LHCN-M2 (cell line): ENCODE measurements around the gene CYP2W1. TPM values are rescaled to one million over a fixed set of nuclear protein-coding genes. Genes with fewer than 3 reads are reported as not detected.
A peak's percentile ranks its signal among the peaks of the same experiment; 100 is the strongest.
"Not testable (repeated sequence)": the region's sequence is repeated elsewhere in the genome, so short reads cannot be mapped to it uniquely, and the experiment has no call there.

Experiments used
- DNase-seq: peaks from one replicate; pipeline ENCODE4 v3.0.0-alpha.2; 2012; ENCODE audit warnings: low read depth
- total RNA-seq: library from RNA; depleted of rRNA; stranded (reverse); fragments of >200 nt; gene quantifications from 2 replicates; pipeline ENCODE4 v1.2.3, GENCODE V29; 2014; rRNA removed

The CYP2W1 gene
- total RNA-seq, 1 experiment from 2014 or later, result not detected

DNA sequence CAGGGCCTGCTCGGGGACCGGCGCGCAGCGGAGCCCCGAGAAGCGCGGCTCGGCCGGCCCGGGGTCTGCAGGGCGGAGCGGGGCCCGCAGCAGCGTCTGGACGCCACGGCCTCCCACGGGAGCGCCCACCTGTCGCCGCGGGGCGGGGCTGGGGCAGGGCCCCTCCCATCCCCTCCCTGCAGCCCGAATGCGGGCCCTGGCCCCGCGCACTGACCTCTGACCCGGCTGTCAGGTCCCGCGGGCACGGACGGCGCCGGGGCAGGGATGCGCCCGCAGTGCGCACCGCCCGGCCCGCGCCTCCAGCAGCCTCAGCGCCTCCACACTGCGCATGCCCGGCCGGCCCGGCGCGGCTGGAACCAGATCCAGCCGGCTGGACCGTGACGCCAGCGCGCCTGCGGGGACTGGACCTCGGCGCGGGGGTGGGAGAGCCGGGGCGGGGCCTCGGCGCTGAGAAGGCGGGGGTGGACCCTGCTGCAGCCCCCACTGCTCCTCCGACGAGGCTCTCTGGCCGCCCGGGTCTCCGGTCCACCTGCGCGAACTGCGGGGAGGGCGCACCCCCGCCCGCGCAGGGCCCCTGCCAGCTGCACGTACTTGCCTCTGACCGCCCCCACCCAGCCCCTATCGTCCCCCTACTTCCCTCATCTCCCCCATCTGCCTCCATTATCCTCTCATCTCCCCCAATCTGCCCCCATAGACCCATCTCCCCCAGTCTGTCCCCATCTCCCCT is 45.2 kb downstream of the CYP2W1 start:
- DNase-seq, result peak; percentile 90

DNA sequence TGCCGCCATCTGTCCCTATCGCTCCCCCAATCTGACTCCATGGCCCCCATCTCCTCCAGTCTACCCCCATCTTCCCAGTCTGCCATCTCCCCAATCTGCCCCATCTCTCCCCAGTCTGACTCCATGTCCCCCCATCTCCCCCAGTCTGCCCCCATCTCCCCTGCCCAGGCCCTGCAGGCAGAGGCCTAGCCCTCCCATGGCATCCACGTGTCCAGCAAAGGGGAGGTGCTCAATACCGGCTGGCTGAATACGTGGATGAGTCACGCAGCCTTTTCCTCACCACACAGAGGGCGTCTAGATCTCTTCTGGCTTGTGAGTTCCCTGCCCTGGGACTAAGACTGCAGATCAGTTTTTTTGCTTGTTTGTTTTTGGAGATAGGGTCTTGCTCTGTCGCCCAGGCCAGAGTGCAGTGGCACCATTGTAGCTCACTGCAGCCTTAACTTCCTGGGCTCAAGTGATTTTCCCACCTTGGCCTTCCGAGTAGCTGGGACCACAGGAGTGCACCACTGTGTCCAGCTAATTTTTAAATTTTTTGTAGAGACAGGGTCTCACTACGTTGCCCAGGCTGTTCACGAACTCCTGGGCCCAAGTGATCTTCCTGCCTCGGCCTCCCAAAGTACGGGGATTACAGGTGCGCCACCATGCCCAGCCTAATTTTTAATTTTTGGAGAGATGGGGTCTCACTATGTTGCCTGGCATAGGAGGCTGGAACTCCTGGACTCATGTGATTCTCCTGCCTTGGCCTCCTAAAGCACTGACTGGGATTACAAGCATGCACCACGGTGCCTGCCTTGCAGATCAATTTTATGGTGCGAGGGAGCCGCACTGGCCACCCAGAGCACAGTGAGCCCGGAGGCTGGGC is 46.0 kb downstream of the CYP2W1 start:
- peak; percentile 97 for DNase-seq

DNA sequence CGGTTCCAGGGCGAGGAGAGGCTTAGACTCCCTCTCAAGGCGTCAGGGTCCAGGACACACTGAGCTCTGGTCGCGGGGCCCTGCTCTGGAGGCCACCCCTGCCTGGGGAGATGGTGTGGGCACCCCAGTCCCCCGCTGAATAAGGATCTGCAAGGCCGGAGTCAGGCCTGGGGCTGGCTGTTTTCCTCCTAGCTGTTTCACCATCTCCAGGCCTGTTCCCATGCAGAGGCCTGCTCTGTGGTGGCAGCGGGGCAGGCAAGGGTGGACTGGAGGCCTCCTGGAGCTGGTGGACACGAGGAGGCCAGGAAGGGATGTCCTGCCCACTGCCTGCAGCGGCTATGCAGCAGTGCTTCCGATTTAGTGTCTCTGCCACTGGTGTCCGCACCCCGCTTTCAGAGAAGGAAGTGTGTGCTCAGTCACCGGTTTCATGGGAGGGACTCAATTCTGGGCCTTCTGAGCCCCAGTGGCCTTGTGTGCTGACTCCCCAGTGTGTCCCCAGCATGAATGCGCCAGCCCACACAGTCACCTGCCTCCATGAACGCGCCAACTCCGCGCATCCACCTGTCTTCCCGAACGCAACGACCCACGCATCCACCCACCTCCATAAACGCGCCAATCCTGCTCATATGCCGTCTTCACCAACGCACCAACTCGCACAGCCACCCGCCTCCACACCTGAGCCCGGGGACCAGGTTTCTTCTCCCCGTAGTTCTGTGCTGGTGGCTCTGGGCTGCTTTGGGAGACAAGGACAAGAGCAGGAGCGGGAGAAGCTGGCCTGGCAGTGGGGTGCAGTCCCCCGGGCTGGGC is 46.9 kb downstream of the CYP2W1 start:
- DNase-seq, result no peak

DNA sequence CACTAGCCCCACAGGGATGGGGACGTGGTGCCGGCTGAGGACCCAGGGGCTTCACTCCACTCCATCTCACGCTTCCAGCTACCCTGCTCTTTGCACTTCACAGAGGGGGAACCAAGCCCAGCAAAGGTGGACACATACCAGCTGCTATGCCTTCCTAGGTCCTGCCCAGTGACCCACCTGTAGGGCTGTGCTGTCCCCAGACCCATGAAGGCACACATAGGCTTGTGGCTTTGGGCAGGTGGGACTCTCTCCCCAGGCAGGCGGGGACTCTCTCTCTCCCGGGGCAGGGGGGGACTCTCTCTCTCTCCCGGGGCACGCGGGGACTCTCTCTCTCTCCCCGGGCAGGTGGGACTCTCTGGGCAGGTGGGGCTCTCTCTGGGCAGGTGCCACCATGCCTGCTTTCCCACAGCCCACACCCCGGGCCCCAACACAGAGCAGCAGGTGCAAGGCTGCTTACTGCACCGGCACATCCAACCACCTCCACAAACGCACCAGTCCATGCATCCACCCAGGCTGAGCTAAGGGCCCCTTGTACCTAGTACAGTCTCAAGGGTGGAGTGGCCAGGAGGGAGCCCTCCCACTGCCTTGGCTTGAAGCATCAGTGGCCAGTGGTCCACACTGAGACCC is 47.6 kb downstream of the CYP2W1 start:
- no peak for DNase-seq

DNA sequence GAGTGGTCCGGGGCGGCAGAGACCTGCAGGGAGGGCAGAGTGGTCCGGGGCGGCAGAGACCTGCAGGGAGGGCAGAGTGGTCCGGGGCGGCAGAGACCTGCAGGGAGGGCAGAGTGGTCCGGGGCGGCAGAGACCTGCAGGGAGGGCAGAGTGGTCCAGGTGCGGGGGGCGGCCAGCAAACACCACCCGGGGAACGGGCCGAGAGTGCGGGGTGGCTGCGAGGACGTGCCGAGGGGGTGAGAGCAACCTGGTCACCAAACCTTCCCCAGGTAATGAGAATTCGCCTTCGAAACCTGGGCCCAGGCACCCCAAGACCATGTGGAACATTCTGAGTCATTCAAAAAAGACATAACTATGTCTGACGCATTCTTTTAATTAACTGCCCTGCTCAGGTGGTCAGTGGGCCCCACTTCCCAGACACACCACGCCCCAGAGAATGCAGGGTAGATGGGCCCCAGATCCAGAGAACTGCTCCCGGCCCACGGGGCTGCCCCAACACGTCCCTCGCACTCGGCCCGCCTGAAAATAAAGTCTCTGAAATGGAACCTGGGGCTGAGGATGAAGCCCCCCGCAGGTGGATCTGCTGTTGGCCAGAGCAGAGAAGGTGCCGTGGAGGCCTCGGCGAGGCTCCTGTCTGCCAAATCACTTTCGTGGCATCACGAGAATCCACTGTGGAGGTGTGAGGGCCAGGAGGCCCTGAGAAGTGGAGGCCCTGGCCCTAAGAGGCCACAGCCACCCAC is 48.9 kb downstream of the CYP2W1 start:
- DNase-seq, result no peak

DNA sequence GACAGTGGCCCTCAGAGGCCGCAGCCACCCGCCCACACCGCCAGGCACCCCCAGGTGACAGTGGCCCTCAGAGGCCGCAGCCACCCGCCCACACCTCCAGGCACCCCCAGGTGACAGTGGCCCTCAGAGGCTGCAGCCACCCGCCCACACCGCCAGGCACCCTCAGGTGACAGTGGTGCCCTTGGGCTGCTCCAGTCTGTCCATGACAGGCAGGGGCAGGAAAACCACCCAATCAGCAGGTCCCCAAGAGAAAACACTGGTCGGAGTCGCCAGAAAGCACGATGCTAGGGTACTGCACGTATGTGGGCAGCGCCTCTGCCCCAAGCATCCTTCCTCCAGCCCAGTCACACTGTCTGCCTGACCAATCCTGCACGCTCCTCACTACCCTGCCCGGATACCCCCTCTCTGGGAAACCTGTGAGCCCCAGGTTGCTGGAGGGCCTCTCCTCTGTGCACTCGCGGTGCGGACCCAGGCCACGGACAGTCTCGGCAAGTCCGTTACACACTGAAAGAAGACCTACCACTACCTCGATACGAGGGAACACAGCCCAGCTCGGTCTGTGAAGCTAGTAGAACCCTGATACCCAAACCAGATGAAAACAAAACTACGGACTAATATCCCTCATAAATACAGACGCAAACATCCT is 49.7 kb downstream of the CYP2W1 start:
- DNase-seq, result no peak

DNA sequence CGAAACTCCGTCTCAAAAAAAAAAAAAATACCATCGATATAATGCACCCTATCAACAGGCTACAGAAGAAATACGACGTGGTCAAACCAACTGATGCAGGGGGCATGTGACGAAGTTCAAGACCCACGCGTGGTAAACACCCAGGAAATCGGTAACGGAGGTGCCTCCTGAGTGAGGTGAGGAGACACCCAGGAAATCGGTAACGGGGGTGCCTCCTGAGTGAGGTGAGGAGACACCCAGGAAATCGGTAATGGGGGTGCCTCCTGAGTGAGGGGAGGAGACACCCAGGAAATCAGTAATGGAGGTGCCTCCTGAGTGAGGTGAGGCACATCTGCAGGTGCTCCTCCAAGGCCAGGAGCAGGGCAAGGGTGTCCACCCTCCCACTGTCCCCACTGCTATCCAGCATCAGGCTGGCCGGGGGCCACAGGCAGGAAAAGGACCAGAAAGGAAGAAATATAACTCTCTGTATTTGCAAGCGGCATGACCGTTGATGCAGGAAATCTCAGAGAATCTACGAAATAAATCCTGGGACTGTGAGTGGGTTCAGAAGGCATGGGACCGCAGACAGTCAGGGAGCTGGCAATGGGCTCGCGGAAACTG is 50.7 kb downstream of the CYP2W1 start:
- no peak for DNase-seq

DNA sequence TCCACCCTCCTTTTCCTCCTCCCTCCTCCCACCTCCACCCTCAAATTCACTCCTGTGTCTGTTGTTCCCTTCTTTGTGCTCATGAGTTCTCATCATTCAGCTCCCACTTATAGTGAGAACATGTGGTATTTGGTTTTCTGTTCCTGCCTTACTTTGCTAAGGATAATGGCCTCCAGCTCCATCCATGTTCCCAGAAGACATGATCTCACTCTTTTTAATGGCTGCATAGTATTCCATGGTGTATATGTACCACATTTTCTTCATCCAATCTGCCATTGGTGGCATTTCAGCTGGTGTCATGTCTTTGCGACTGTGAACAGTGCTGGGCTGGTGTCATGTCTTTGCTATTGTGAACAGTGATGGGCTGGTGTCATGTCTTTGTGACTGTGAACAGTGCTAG is 51.8 kb downstream of the CYP2W1 start:
- DNase-seq, result not testable (repeated sequence)

DNA sequence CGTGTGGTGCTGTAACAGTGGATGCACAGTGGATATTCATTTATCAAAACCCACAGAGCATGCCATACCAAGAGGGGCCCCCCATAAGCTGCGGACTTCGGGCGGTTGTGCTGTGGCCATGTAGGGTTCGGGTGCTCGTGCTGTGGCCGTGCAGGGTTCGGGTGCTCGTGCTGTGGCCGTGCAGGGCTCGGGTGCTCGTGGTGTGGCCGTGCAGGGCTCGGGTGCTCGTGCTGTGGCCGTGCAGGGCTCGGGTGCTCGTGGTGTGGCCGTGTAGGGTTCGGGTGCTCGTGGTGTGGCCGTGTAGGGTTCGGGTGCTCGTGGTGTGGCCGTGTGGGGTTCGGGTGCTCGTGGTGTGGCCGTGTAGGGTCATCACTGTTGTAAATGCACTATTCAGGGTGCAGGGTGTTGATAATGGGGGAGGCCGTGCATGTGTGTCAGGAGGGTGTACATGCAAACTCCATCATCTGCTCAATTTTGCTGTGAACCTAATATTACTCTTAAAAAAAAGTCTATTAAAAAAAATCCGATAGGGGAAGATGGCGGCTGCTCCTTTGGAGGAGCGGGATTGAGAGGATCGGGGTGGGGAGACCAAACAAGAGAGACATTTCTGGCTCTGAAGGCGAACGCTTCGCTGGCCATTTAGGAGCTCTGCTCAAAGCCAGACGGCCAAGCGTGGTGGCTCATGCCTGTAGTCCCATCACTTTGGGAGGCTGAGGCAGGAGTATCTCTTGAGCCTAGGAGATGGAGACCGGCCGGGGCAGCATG is 53.4 kb downstream of the CYP2W1 start:
- not testable (repeated sequence) for DNase-seq

Other genes with a start within 250 kb of the CYP2W1 start
- 144 and 166 TPM in 2 replicates for gene SUN1, start 150.7 kb upstream of the CYP2W1 start, total RNA-seq
- 28.0 and 33.7 TPM in 2 replicates for gene GET4, start 106.6 kb upstream of the CYP2W1 start, total RNA-seq
- 0.19 and 0.57 TPM in 2 replicates for gene ADAP1, start 28.5 kb upstream of the CYP2W1 start, total RNA-seq
- gene COX19, start 7.6 kb upstream of the CYP2W1 start, total RNA-seq, result 6.5 TPM in 2 replicates
- 4.2 and 4.6 TPM in 2 replicates for gene GPR146, start 61.4 kb downstream of the CYP2W1 start, total RNA-seq
- gene GPER1, start 104.9 kb downstream of the CYP2W1 start, total RNA-seq, result 0.32 and 0.63 TPM in 2 replicates
- gene ZFAND2A, start 177.0 kb downstream of the CYP2W1 start, total RNA-seq, result 20.5 and 25.3 TPM in 2 replicates
- gene UNCX, start 249.7 kb downstream of the CYP2W1 start, total RNA-seq, result not detected in 2 replicates